K562 (cell line): Measurements from ENCODE around the gene DLAT.

ENCODE experiments used
- CEBPB ChIP-seq: fragments of 450-650 bp; IDR thresholded peaks from 2 replicates; pipeline ENCODE4 v1.6.1; 2016; ENCODE audit warnings: missing genetic modification characterization, missing compliant biosample characterization
- CTCF ChIP-seq, 3 experiments: IDR thresholded peaks in 2 of 3; conservative IDR thresholded peaks in 1 of 3; 2 replicates each; pipeline ENCODE4 v1.5.1; 2011 to 2012; ENCODE audit warnings: low read length in 3 of 3, mild to moderate bottlenecking in 3 of 3, control low read depth in 2 of 3, improper control_type of control experiment in 1 of 3, inconsistent platforms in 1 of 3, low read depth in 1 of 3, mixed read lengths in 1 of 3, moderate library complexity in 1 of 3; ENCODE audit not compliant: insufficient read depth in 2 of 3
- EP300 ChIP-seq: IDR thresholded peaks from 2 replicates; pipeline ENCODE4 v1.6.1; 2012; ENCODE audit warnings: low read length, improper control_type of control experiment
- FOXK1 ChIP-seq: sonication (generic); formaldehyde crosslinking; IDR thresholded peaks from 2 replicates; pipeline ENCODE4 v1.8.0; 2022; ENCODE audit warnings: missing genetic modification reagents, mild to moderate bottlenecking, borderline replicate concordance
- HOMEZ ChIP-seq: fragments of 250-450 bp; sonication (Bioruptor Pico); IDR thresholded peaks from 2 replicates; pipeline ENCODE4 v1.4.0; 2020; ENCODE audit warnings: mild to moderate bottlenecking, moderate library complexity
- THRA ChIP-seq: fragments of 450-650 bp; IDR thresholded peaks from 2 replicates; pipeline ENCODE4 v1.6.1; 2017; ENCODE audit warnings: mild to moderate bottlenecking, moderate library complexity
- ZBTB40 ChIP-seq, 2 experiments: fragments of 450-650 bp in 1 of 2; sonication (generic) in 1 of 2; formaldehyde crosslinking in 1 of 2; IDR thresholded peaks; 2 replicates each; pipeline versions ENCODE4 v1.7.1 to v1.9.0; 2016 to 2022; ENCODE audit warnings: inconsistent platforms in 1 of 2, mild to moderate bottlenecking in 1 of 2, missing genetic modification reagents in 1 of 2

GRCh38 chr11:112058103-112058502 lies 32.9 kb downstream of the DLAT start:
- TF ChIP-seq CTCF (IDR thresholded peaks at IDR 0.05 in 2 of 3, conservative IDR thresholded peaks at IDR 0.05 in 1 of 3; ENCODE audit: insufficient read depth in 2 of 3, low read depth in 1 of 3, low read length in 3 of 3) (no peak), ZBTB40 (IDR thresholded peaks at IDR 0.05) (no peak), ZBTB40 (CRISPR knock-in tag; IDR thresholded peaks at IDR 0.05) (no peak), THRA (no peak), HOMEZ (CRISPR knock-in tag) (no peak), EP300 (no peak), CEBPB (no peak), FOXK1 (CRISPR knock-in tag) (no peak)
